NCI-H146 (cell line): Measurements from ENCODE around the gene OGDHL.

Source experiments
- DNase-seq: peaks from one replicate; lab custom pipeline; 2025; lab: John Stamatoyannopoulos, UW

OGDHL gene

GRCh38 chr10:49688920-49689319, 73.2 kb downstream of the OGDHL start:
- no peak for DNase-seq

GRCh38 chr10:49688261-49688846, 73.8 kb downstream of the OGDHL start:
- no peak for DNase-seq

- DNase-seq, result no peak
Measured at GRCh38 chr10:49686651-49687050, 75.5 kb downstream of the OGDHL start.
